H1 (cell line): ENCODE data around the gene ACTRT3. TPM values are rescaled to one million over a fixed set of nuclear protein-coding genes. Genes with fewer than 3 reads are reported as not detected.

Experiments
- CEBPB ChIP-seq: IDR thresholded peaks from 2 replicates; pipeline ENCODE4 v1.6.1; 2012; ENCODE audit warnings: low read depth, low read length
- HDAC6 ChIP-seq: IDR thresholded peaks from one replicate; pipeline ENCODE4 v1.7.1; 2012; ENCODE audit warnings: low read depth, mild to moderate bottlenecking, inconsistent platforms, low read length, moderate library complexity
- KDM4A ChIP-seq: IDR thresholded peaks from one replicate; pipeline ENCODE4 v1.7.1; 2012; ENCODE audit warnings: low read depth, mild to moderate bottlenecking, moderate library complexity, low read length, inconsistent platforms; ENCODE audit not compliant: severe bottlenecking
- KDM5A ChIP-seq: fragments of 200-600 bp; IDR thresholded peaks from 2 replicates; pipeline ENCODE4 v1.7.1; 2012; ENCODE audit warnings: mild to moderate bottlenecking, low read length, inconsistent platforms, mixed read lengths
- RXRA ChIP-seq: IDR thresholded peaks from 2 replicates; pipeline ENCODE4 v1.6.1; 2011; ENCODE audit warnings: low read depth, mild to moderate bottlenecking, low read length, moderate library complexity; ENCODE audit not compliant: insufficient read depth
- SIRT6 ChIP-seq: IDR thresholded peaks from one replicate; pipeline ENCODE4 v1.7.1; 2012; ENCODE audit warnings: low read length, inconsistent platforms
- SIX5 ChIP-seq: IDR thresholded peaks from 2 replicates; pipeline ENCODE4 v1.6.1; 2011; ENCODE audit warnings: mild to moderate bottlenecking, low read depth, low read length
- USF2 ChIP-seq: IDR thresholded peaks from 2 replicates; pipeline ENCODE4 v1.6.1; 2011; ENCODE audit warnings: low read length, improper control_type of control experiment
- polyA plus RNA-seq, 7 experiments: library from polyadenylated mRNA; depleted of rRNA in 3 of 7; stranded (reverse) in 5 of 7; unstranded in 2 of 7; fragments of >200 nt in 5 of 7; fragments of 200-250 nt in 2 of 7; gene quantifications; 1 replicate in 5 of 7; 2 replicates in 1 of 7; 4 replicates in 1 of 7; pipeline versions ENCODE4 v1.2.1 to v1.2.3, GENCODE V29; 2011 to 2013; ENCODE audit warnings: missing spikeins in 2 of 7, mixed read lengths in 2 of 7
- total RNA-seq: library from RNA; stranded (reverse); fragmentation: NEBNext Ultra II Directional; extraction: Animal tissue kit (Norgen Biotek cat#: 25700); gene quantifications from 2 replicates; pipeline ENCODE4 v1.2.1, GENCODE V29; 2021
- TF ChIP-seq, protein P1 (sequence below): fragments of 300-600 bp; sonication (generic); IDR thresholded peaks from 2 replicates; pipeline ENCODE4 v1.7.1; 2012; ENCODE audit warnings: low read length, moderate library complexity, mild to moderate bottlenecking, inconsistent platforms; ENCODE audit not compliant: insufficient replicate concordance

Gene ACTRT3
- total and polyA plus RNA-seq, 2 of the 8 experiments (the other 6 are each of a cell fraction or from before 2014, with no cell fraction given): 3.4 to 5.9 TPM

GRCh38 chr3:169772897-169773816 lies 3.8 kb upstream of the ACTRT3 start, which contains the start of gene MYNN (continued):
- TF ChIP-seq KDM5A (peak; percentile 85), SIRT6 (no peak), USF2 (no peak), HDAC6 (no peak), SIX5 (no peak), RXRA (no peak), KDM4A (peak; percentile 72), CEBPB (no peak)
- TF ChIP-seq, protein P1, sequence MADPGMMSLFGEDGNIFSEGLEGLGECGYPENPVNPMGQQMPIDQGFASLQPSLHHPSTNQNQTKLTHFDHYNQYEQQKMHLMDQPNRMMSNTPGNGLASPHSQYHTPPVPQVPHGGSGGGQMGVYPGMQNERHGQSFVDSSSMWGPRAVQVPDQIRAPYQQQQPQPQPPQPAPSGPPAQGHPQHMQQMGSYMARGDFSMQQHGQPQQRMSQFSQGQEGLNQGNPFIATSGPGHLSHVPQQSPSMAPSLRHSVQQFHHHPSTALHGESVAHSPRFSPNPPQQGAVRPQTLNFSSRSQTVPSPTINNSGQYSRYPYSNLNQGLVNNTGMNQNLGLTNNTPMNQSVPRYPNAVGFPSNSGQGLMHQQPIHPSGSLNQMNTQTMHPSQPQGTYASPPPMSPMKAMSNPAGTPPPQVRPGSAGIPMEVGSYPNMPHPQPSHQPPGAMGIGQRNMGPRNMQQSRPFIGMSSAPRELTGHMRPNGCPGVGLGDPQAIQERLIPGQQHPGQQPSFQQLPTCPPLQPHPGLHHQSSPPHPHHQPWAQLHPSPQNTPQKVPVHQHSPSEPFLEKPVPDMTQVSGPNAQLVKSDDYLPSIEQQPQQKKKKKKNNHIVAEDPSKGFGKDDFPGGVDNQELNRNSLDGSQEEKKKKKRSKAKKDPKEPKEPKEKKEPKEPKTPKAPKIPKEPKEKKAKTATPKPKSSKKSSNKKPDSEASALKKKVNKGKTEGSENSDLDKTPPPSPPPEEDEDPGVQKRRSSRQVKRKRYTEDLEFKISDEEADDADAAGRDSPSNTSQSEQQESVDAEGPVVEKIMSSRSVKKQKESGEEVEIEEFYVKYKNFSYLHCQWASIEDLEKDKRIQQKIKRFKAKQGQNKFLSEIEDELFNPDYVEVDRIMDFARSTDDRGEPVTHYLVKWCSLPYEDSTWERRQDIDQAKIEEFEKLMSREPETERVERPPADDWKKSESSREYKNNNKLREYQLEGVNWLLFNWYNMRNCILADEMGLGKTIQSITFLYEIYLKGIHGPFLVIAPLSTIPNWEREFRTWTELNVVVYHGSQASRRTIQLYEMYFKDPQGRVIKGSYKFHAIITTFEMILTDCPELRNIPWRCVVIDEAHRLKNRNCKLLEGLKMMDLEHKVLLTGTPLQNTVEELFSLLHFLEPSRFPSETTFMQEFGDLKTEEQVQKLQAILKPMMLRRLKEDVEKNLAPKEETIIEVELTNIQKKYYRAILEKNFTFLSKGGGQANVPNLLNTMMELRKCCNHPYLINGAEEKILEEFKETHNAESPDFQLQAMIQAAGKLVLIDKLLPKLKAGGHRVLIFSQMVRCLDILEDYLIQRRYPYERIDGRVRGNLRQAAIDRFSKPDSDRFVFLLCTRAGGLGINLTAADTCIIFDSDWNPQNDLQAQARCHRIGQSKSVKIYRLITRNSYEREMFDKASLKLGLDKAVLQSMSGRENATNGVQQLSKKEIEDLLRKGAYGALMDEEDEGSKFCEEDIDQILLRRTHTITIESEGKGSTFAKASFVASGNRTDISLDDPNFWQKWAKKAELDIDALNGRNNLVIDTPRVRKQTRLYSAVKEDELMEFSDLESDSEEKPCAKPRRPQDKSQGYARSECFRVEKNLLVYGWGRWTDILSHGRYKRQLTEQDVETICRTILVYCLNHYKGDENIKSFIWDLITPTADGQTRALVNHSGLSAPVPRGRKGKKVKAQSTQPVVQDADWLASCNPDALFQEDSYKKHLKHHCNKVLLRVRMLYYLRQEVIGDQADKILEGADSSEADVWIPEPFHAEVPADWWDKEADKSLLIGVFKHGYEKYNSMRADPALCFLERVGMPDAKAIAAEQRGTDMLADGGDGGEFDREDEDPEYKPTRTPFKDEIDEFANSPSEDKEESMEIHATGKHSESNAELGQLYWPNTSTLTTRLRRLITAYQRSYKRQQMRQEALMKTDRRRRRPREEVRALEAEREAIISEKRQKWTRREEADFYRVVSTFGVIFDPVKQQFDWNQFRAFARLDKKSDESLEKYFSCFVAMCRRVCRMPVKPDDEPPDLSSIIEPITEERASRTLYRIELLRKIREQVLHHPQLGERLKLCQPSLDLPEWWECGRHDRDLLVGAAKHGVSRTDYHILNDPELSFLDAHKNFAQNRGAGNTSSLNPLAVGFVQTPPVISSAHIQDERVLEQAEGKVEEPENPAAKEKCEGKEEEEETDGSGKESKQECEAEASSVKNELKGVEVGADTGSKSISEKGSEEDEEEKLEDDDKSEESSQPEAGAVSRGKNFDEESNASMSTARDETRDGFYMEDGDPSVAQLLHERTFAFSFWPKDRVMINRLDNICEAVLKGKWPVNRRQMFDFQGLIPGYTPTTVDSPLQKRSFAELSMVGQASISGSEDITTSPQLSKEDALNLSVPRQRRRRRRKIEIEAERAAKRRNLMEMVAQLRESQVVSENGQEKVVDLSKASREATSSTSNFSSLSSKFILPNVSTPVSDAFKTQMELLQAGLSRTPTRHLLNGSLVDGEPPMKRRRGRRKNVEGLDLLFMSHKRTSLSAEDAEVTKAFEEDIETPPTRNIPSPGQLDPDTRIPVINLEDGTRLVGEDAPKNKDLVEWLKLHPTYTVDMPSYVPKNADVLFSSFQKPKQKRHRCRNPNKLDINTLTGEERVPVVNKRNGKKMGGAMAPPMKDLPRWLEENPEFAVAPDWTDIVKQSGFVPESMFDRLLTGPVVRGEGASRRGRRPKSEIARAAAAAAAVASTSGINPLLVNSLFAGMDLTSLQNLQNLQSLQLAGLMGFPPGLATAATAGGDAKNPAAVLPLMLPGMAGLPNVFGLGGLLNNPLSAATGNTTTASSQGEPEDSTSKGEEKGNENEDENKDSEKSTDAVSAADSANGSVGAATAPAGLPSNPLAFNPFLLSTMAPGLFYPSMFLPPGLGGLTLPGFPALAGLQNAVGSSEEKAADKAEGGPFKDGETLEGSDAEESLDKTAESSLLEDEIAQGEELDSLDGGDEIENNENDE: no peak
